Ishikawa (cell line): ENCODE measurements around the gene PARP14.

Experiments
- CEBPB ChIP-seq: IDR thresholded peaks from 2 replicates; pipeline ENCODE4 v1.6.1; 2012
- CREB1 ChIP-seq: IDR thresholded peaks from 2 replicates; pipeline ENCODE4 v1.6.1; 2012; ENCODE audit warnings: low read depth
- EGR1 ChIP-seq: IDR thresholded peaks from 2 replicates; pipeline ENCODE4 v1.6.1; 2012
- EP300 ChIP-seq: IDR thresholded peaks from 2 replicates; pipeline ENCODE4 v1.6.1; 2012; ENCODE audit warnings: borderline replicate concordance
- FOXM1 ChIP-seq: IDR thresholded peaks from 2 replicates; pipeline ENCODE4 v1.6.1; 2012; ENCODE audit warnings: low read depth, borderline replicate concordance
- NFIC ChIP-seq: IDR thresholded peaks from 2 replicates; pipeline ENCODE4 v1.6.1; 2012
- RAD21 ChIP-seq: IDR thresholded peaks from 2 replicates; pipeline ENCODE4 v1.6.1; 2012; ENCODE audit warnings: low read depth
- REST ChIP-seq: IDR thresholded peaks from 2 replicates; pipeline ENCODE4 v1.6.1; 2012; ENCODE audit warnings: low read depth, mild to moderate bottlenecking
- TAF1 ChIP-seq: IDR thresholded peaks from 2 replicates; pipeline ENCODE4 v1.6.1; 2012; ENCODE audit warnings: low read depth, mild to moderate bottlenecking
- TCF12 ChIP-seq: IDR thresholded peaks from 2 replicates; pipeline ENCODE4 v1.6.1; 2012; ENCODE audit warnings: low read depth
- TEAD4 ChIP-seq: IDR thresholded peaks from 2 replicates; pipeline ENCODE4 v1.6.1; 2012
- USF1 ChIP-seq: IDR thresholded peaks from 2 replicates; pipeline ENCODE4 v1.6.1; 2012
- YY1 ChIP-seq: IDR thresholded peaks from 2 replicates; pipeline ENCODE4 v1.6.1; 2012; ENCODE audit warnings: low read depth
- ZBTB7A ChIP-seq: IDR thresholded peaks from 2 replicates; pipeline ENCODE4 v1.6.1; 2012; ENCODE audit warnings: low read depth

GRCh38 chr3:122687298-122687697 is 6.7 kb downstream of the PARP14 start:
- no peak for TF ChIP-seq USF1
- TF ChIP-seq CREB1: no peak
- TF ChIP-seq YY1: no peak
- no peak for TF ChIP-seq REST
- no peak for TF ChIP-seq EP300
- no peak for TF ChIP-seq NFIC
- no peak for TF ChIP-seq TCF12
- TF ChIP-seq TAF1: no peak
- no peak for TF ChIP-seq TEAD4
- no peak for TF ChIP-seq EGR1
- TF ChIP-seq ZBTB7A: no peak
- no peak for TF ChIP-seq FOXM1
- TF ChIP-seq CEBPB: no peak
- no peak for TF ChIP-seq RAD21
